ENCODE measurements around the gene ZFYVE9.

- TF ChIP-seq ETV6 (conservative IDR thresholded peaks at IDR 0.05 in 1 of 2, IDR thresholded peaks at IDR 0.05 in 1 of 2; ENCODE audit: borderline replicate concordance in 1 of 2, low read depth in 1 of 2) (no peak), MTA3 (IDR thresholded peaks at IDR 0.05; ENCODE audit: borderline replicate concordance, low read length) (no peak), CTCF (IDR thresholded peaks at IDR 0.05 in 2 of 3, conservative IDR thresholded peaks at IDR 0.05 in 1 of 3; ENCODE audit: control insufficient read depth in 2 of 3, extremely low read depth in 1 of 3, insufficient read depth in 1 of 3, low read depth in 3 of 3, low read length in 3 of 3) (no peak), USF2 (IDR thresholded peaks at IDR 0.05; ENCODE audit: borderline replicate concordance, low read depth, low read length) (no peak), POLR2A (IDR thresholded peaks at IDR 0.05; ENCODE audit: low read depth, low read length) (no peak), CBFB (IDR thresholded peaks at IDR 0.05; ENCODE audit: low read depth) (no peak), ATF3 (IDR thresholded peaks at IDR 0.05; ENCODE audit: borderline replicate concordance, extremely low read depth, low read depth, low read length) (no peak), NFXL1 (IDR thresholded peaks at IDR 0.05; ENCODE audit: borderline replicate concordance) (no peak), DPF2 (IDR thresholded peaks at IDR 0.05) (no peak), EGR1 (IDR thresholded peaks at IDR 0.05; ENCODE audit: borderline replicate concordance in 1 of 2, low read depth in 2 of 2, low read length in 2 of 2) (no peak), HDAC6 (IDR thresholded peaks at IDR 0.05; ENCODE audit: unreplicated experiment) (no peak), RFX5 (IDR thresholded peaks at IDR 0.05; ENCODE audit: low read depth, low read length) (no peak), SMC3 (IDR thresholded peaks at IDR 0.05; ENCODE audit: borderline replicate concordance, low read length) (no peak), BMI1 (IDR thresholded peaks at IDR 0.05; ENCODE audit: borderline replicate concordance) (no peak)
Measured at GRCh38 chr1:52159033-52159789, 17.3 kb downstream of the ZFYVE9 start.

Data from GM12878 (cell line).